NAMALWA (cell line): ENCODE results near the gene FBH1.
"Not testable (repeated sequence)": the region's sequence is repeated elsewhere in the genome, so short reads cannot be mapped to it uniquely, and the experiment has no call there.

Source experiments
- DNase-seq: peaks from one replicate; pipeline ENCODE4 v3.0.0-alpha.2; 2015; ENCODE audit warnings: low spot score

The FBH1 gene

GRCh38 chr10:5903563-5903962 is 13.5 kb downstream of the FBH1 start:
- DNase-seq: no peak

- peak; percentile 12 for DNase-seq
Observed at GRCh38 chr10:5904227-5904626, 14.2 kb downstream of the FBH1 start.

GRCh38 chr10:5905854-5906507 is 15.9 kb downstream of the FBH1 start:
- DNase-seq: no peak

DNA sequence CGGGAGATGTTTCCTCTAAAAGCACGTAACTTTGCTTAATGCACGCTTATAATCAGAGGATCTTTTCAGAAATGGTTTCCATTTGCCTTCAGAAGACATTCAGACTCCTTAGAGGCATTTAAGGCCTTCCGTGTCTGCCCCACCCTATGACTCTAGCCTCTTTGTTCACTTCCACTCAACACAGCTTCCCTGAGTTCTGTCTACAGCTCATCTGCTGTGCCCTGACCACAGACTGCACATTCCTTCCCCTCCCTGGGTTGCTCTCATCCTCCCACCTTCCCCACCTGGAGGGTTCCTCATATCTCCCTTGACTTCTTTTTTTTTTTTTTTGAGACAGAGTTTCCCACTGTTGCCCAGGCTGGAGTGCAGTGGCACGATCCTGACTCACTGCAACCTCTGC is 16.6 kb downstream of the FBH1 start:
- no peak for DNase-seq

DNA sequence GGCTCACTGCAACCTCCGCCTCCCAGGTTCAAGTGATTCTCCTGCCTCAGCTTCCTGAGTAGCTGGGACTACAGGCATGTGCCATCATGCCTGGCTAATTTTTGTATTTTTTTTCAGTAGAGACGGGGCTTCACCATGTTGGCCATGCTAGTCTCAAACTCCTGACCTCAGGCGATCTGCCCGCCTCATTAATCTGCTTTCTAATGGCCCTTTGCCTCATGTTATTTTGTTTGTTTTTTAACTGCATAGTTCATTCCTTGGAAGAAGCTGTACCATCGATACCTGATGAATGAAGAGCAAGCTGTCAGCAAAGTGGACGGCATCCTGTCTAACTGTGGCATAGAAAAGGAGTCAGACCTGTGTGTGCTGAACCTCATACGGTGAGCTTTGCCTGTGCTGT is 18.6 kb downstream of the FBH1 start:
- not testable (repeated sequence) for DNase-seq

GRCh38 chr10:5910323-5911100 is 20.5 kb downstream of the FBH1 start:
- DNase-seq: no peak

DNA sequence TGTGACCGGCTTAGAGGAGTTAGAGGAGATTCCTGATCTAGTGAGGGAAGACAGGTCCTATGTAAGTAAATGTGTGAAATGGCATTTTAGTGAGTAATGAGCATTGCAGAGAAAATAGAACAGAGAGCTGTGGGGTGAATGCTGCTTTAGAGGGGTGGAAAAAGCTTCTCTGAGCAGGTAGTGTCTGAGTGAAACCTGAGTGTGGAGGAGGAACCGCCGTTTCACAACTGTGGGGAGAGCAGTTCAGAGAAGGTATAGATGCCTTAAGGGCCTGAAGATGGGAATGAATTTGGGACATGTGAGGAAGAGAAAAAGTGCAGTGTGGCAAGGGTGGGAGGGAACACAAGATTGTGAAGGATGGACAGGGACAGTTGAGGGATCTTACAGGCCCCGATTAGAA is 21.6 kb downstream of the FBH1 start:
- DNase-seq: no peak

DNA sequence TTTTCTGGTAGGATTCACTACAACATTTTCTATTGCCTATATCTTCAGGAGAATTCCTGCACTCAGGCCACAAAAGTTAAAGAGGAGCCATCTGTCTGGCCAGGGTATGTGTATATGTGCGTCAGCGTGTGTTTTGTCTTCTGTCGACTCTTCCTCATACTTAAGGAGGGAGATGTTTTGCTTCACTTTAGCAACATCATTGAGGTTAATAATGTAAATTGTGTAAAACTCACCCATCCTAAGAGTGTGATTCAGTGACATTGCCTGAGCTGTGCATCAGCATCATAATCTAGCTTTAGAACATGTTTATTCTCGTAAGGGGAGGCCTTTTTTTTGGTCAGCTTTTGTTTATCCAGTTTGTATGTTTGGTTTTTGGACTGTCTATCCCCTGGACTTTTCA is 23.7 kb downstream of the FBH1 start:
- no peak for DNase-seq

- no peak for DNase-seq
Observed at GRCh38 chr10:5915451-5915850, 25.4 kb downstream of the FBH1 start.

DNA sequence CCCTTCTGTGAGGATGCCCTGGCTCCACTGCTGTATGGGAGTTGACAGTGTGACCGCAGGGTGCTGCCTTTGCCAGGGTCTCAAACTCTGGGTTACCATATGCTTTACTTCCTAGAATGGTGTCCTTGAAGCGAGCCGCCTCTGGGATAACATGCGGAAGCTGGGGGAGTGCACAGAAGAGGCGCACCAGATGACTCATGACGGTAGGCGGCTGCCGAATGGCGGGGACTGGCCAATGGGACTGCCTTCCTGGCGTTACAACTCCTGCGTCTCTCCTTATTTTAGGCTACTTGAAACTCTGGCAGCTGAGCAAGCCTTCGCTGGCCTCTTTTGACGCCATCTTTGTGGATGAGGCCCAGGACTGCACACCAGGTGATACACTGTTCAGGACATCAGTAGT is 27.3 kb downstream of the FBH1 start:
- DNase-seq: no peak

GRCh38 chr10:5918763-5919162 is 28.7 kb downstream of the FBH1 start:
- no peak for DNase-seq

GRCh38 chr10:5919568-5919967 is 29.5 kb downstream of the FBH1 start:
- no peak for DNase-seq

DNA sequence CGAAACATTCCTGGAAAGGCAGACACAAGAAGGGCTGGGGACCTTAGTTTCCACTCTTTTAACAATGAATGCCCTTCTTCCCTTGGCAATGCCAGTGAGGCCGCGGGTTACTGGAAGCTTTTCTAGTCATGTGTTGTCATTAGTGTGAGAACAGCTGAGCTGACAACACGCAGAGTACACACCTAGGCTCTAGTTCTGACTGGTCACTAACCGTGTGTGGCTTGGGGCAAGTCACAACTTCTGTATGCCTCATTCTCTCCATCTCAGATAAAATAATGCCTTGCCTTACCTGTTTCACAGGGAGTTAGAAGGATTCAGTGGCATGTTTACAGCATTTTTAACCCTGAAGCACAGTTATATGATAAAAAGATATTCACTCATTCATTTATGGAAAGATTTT is 31.7 kb downstream of the FBH1 start:
- DNase-seq: no peak

- no peak for DNase-seq
Observed at GRCh38 chr10:5924889-5925288, 34.8 kb downstream of the FBH1 start.

- no peak for DNase-seq
Observed at GRCh38 chr10:5927306-5927705, 37.3 kb downstream of the FBH1 start.

- no peak for DNase-seq
Observed at GRCh38 chr10:5929442-5929841, 39.4 kb downstream of the FBH1 start.

DNA sequence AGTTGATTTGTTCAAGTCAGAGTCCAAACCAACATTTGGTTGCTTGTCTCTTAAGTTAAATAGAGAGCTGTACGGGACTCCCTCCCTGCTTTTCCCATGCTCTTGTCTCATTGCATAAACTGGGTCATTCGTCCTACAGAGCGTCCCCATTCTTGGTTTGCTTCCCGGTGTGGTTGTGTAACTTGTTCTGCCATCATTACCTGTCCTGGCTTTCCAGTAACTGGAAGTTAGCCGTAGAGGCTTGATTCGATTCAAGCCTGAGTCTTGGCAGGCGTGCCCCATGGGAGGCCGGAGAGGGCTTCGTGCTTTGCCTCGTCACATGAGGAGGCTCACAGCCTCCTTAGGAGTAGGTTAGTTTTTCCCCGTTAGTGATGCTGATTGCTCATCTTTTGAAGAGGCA is 40.2 kb downstream of the FBH1 start:
- no peak for DNase-seq

- DNase-seq: no peak
Observed at GRCh38 chr10:5932345-5932744, 42.3 kb downstream of the FBH1 start.

GRCh38 chr10:5933909-5934546 is 44.0 kb downstream of the FBH1 start:
- DNase-seq: no peak

- DNase-seq: no peak
Observed at GRCh38 chr10:5935628-5936027, 45.6 kb downstream of the FBH1 start.

DNA sequence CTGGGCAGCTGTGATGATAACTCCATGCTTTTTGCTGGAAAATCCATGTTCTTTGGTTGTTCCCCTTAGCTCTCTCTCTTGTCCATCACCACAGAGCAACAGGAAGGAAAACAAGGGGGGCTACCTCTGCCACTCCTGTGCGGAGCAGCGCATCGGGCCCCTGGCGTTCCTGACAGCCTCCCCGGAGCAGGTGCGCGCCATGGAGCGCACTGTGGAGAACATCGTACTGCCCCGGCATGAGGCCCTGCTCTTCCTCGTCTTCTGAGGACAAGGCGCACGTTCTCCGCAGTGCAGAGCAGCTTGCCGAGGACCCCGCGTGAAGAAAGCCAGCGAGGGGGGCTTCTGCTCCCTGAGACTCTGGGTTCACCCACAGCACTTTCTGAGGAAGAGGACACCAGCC is 47.0 kb downstream of the FBH1 start:
- DNase-seq: no peak

DNA sequence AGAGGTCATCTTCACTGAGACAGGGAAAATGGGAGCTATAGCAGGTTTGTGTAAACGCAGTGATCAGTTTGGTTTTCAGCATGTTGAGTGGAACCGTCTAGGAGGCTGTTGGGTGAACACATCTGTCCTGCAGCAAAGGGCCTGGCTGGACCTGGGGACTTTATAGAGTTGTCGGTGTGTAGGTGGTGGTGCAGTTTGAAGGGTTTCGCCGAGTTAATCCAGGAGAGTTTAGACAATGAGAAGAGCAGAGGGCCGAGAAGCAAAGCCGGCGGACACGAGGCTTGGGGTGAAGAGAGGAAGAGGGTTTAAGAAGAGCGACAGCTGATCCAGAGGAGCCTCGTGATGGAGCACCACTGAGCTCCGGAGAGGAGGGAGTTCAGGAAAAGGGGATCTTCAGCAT is 48.2 kb downstream of the FBH1 start:
- no peak for DNase-seq

- no peak for DNase-seq
Observed at GRCh38 chr10:5940807-5941218, 50.8 kb downstream of the FBH1 start.
